Sigmoid colon (tissue), 4 donors: Measurements from ENCODE around the gene ZBTB22.
"Not testable (repeated sequence)": the region's sequence is repeated elsewhere in the genome, so short reads cannot be mapped to it uniquely, and the experiment has no call there.

ENCODE experiments used
- EP300 ChIP-seq, 4 donors: sonication (generic); formaldehyde crosslinking; IDR thresholded peaks; one replicate each; pipeline ENCODE4 v1.6.1; 2017; ENCODE audit warnings: antibody characterized with exemption in 4 of 4
- POLR2A ChIP-seq, 2 donors: fragments of 450-650 bp; IDR thresholded peaks; one replicate each; pipeline ENCODE4 v1.6.1; 2016; ENCODE audit warnings: antibody characterized with exemption in 2 of 2, mild to moderate bottlenecking in 2 of 2, moderate library complexity in 2 of 2

DNA sequence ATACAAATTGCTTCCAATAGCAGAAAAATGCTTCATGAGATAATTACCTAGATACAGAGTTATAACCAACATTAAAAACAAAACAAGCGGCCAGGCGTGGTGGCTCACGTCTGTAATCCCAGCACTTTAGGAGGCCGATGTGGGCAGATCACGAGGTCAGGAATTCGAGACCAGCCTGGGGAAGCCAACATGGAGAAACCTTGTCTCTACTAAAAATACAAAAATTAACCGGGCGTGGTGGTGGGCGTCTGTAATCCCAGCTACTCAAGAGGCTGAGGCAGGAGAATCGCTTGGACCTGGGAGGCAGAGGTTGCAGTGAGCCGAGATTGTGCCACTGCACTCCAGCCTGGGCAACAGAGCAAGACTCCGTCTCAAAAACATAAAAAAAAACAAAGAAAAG is 45.9 kb upstream of the ZBTB22 start:
- not testable (repeated sequence) for TF ChIP-seq EP300, POLR2A (IDR thresholded peaks at IDR 0.05)
